Esophagus muscularis mucosa (tissue), 4 donors: ENCODE results near the gene IRS1.

Source experiments
- CTCF ChIP-seq, 3 experiments: fragments of 200-600 bp in 2 of 3; fragments of 450-650 bp in 1 of 3; sonication (generic) in 2 of 3; IDR thresholded peaks; one replicate each; pipeline ENCODE4 v1.5.1; 2017 to 2019; ENCODE audit warnings: antibody characterized with exemption in 3 of 3, mild to moderate bottlenecking in 2 of 3, moderate library complexity in 1 of 3
- EP300 ChIP-seq: sonication (generic); formaldehyde crosslinking; IDR thresholded peaks from one replicate; pipeline ENCODE4 v1.6.1; 2017; ENCODE audit warnings: antibody characterized with exemption
- POLR2A ChIP-seq: fragments of 450-650 bp; IDR thresholded peaks from one replicate; pipeline ENCODE4 v1.6.1; 2017; ENCODE audit warnings: antibody characterized with exemption, moderate library complexity, mild to moderate bottlenecking, low read depth
- POLR2AphosphoS5 ChIP-seq, 2 donors: sonication (generic); formaldehyde crosslinking; IDR thresholded peaks; one replicate each; pipeline ENCODE4 v1.6.1; 2017; ENCODE audit warnings: antibody characterized with exemption in 2 of 2

GRCh38 chr2:226845386-226846116, 45.9 kb upstream of the IRS1 start:
- TF ChIP-seq CTCF (IDR thresholded peaks at IDR 0.05), result no peak
- TF ChIP-seq POLR2A, result no peak
- no peak for TF ChIP-seq POLR2AphosphoS5 (IDR thresholded peaks at IDR 0.05)
- TF ChIP-seq EP300, result no peak
